ENCODE results near the gene CACNA2D1.

The CACNA2D1 gene

DNA sequence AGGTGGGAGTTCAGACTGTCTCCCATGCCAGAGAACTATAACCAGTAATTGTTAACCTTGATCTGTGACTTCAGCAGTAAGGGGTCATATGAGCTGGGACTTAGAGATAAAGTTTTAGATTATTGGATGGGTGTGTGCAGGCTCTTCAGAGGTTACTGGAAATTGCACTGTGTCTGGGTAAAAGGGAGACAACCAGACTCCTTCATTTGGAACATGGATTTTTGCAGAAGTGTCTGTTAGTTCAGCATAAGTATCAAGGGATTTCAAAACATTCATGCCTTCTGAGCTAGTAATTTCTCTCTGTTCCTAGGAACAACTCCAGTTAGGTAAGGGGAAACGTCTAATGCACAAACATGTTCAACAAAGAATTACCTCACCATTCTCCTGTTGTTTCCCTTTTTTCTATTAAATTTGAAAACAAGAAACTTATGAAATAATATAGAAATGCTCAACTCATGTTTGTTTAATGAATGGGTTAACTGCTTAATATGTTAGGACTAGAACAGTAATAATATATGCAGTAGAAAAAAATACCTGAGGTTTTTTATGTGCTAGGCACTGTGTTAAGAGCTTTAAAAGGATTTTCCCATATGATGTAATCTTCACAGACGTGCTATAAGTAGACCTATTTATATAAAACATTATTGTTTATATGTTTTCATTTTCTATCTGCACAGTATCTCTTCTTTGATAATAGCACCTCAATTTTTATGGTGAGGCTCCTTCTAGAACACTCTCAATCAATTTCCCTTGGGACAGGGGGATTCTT is 233.0 kb downstream of the CACNA2D1 start:
- no peak for DNase-seq (ENCODE audit: low read depth, low spot score)
- TF ChIP-seq, protein P1, sequence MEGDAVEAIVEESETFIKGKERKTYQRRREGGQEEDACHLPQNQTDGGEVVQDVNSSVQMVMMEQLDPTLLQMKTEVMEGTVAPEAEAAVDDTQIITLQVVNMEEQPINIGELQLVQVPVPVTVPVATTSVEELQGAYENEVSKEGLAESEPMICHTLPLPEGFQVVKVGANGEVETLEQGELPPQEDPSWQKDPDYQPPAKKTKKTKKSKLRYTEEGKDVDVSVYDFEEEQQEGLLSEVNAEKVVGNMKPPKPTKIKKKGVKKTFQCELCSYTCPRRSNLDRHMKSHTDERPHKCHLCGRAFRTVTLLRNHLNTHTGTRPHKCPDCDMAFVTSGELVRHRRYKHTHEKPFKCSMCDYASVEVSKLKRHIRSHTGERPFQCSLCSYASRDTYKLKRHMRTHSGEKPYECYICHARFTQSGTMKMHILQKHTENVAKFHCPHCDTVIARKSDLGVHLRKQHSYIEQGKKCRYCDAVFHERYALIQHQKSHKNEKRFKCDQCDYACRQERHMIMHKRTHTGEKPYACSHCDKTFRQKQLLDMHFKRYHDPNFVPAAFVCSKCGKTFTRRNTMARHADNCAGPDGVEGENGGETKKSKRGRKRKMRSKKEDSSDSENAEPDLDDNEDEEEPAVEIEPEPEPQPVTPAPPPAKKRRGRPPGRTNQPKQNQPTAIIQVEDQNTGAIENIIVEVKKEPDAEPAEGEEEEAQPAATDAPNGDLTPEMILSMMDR (IDR thresholded peaks at IDR 0.05; ENCODE audit: low read depth, low read length), result no peak
- H3K4me3 ChIP-seq (ENCODE audit: low read depth, low read length), result no peak overlapping the region
- in situ Hi-C loops (cut with HindIII; ENCODE audit: low sequenced_read_pairs), result no loop called here

DNA sequence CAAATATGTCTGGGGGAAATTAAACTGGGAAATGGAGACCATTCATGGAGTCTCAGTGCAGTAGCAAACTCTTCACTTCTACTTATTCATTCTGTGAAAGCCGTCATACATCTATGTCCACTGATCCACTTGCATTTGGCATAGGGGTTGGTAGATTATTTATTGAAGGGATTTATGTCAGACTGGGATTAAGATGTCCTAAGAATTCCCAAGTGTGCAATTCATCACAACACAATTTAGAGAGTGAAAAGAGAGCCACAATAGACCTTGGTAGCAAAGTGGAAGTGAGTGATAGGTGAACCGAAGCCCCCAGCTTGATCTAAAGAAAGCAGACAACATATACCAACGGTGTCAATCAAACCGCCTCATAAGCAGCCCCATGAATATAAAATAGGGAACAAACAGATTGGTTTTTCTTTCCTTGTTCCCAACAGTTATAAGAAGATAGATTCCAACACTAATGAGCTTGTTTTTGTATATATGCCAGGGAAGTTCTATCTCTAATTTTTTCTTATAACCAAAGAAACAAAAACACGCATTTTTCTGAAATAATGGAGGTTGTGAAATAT is 234.3 kb downstream of the CACNA2D1 start:
- in situ Hi-C loops (cut with HindIII; ENCODE audit: low sequenced_read_pairs), result no loop called here
- no peak for DNase-seq (ENCODE audit: low read depth, low spot score)
- TF ChIP-seq, protein P1 (IDR thresholded peaks at IDR 0.05; ENCODE audit: low read depth, low read length), result no peak
- no peak overlapping the region for H3K4me3 ChIP-seq (ENCODE audit: low read depth, low read length)

DNA sequence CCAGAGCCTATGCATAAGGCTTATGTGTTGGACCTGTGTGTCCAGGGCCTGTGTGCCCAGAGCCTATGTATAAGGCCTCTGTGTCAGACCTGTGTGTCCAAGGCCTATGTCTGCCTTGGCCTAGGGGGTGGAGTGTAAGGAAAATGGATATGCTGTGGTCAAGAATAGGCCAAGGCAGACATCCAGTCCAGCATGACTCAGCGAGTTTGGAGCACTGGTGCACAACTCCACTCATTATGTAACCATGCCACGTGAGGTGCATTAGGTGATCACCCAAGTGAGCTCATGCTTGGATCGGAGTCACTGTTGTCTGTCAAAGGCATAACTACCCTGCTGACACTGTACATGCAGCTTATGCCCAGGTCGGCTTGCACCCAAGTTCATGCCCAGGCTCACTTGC is 238.9 kb downstream of the CACNA2D1 start:
- TF ChIP-seq, protein P1 (IDR thresholded peaks at IDR 0.05; ENCODE audit: low read depth, low read length), result no peak
- in situ Hi-C loops (cut with HindIII; ENCODE audit: low sequenced_read_pairs), result no loop called here
- peak; percentile 84 for DNase-seq (ENCODE audit: low read depth, low spot score)

DNA sequence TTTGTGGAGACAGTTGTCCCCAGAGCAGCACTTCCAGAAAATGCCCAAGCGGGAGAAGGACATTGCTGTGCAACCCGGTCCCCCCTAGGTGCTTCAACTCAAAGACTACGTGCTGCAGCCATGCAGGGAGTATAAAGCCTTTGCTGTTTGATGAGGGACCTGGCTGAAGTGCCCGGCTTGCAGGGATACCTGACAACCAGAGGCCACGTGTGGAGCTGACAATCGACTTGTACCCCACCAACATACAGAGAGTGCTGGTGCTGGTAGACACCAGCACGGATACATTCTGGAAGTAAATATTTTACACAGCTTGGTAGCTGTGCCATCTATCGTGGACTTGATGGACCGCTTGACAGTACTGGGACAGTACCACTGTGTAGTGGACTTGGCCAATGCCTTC is 240.6 kb downstream of the CACNA2D1 start:
- in situ Hi-C loops (cut with HindIII; ENCODE audit: low sequenced_read_pairs), result no loop called here
- DNase-seq (ENCODE audit: low read depth, low spot score), result no peak
- no peak overlapping the region for H3K4me3 ChIP-seq (ENCODE audit: low read depth, low read length)
- TF ChIP-seq, protein P1 (IDR thresholded peaks at IDR 0.05; ENCODE audit: low read depth, low read length), result no peak

More for the DNA sequence above, 238.9 kb downstream of the CACNA2D1 start:
- H3K4me3 ChIP-seq (ENCODE audit: low read depth, low read length), result no peak overlapping the region

DNA sequence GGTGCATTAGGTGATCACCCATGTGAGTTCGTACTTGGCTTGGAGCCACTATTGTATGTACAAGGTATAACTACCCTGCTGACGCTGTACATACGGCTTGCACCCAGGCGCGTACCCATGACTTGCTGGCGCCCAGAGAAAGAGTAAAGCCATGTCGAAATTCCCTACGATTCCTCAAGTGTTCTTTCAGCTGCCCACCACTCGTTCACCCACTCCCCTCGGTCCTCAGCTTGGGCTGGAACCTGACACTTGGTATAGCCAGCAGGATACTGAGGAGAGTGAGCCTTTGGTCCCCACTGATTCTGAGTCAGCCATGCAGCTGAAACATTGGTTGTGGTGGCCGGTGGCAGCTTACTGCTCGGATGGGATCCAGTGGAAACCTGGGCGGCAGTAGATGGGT is 241.5 kb downstream of the CACNA2D1 start:
- TF ChIP-seq, protein P1 (IDR thresholded peaks at IDR 0.05; ENCODE audit: low read depth, low read length), result no peak
- no peak for DNase-seq (ENCODE audit: low read depth, low spot score)
- in situ Hi-C loops (cut with HindIII; ENCODE audit: low sequenced_read_pairs), result no loop called here
- H3K4me3 ChIP-seq (ENCODE audit: low read depth, low read length), result no peak overlapping the region

DNA sequence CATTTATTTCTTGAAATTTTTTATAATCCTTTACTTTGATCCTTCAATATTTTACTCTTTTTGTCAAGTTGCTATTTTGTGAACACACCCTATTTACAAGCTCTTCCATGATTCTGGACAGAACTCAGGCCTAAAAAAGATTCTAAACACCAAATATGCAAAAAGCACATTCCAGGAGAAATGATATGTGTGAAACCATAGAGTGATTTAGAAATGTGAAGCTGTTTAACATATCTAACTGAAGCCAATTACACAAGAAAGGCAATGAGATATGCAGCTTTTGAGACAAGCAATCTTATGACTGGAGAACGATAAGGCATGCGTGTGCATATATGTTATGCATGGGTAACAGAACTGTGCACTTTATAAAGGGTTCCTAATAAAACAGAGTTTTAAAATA is 243.0 kb downstream of the CACNA2D1 start:
- no peak for DNase-seq (ENCODE audit: low read depth, low spot score)
- H3K4me3 ChIP-seq (ENCODE audit: low read depth, low read length), result no peak overlapping the region
- TF ChIP-seq, protein P1 (IDR thresholded peaks at IDR 0.05; ENCODE audit: low read depth, low read length), result no peak
- in situ Hi-C loops (cut with HindIII; ENCODE audit: low sequenced_read_pairs), result no loop called here

All from astrocyte of the spinal cord (primary cell).